Lung (tissue), 12 donors: ENCODE results near the gene SYNPO2. TPM values are rescaled to one million over a fixed set of nuclear protein-coding genes. Genes with fewer than 3 reads are reported as not detected.

Source experiments
- ATAC-seq: fragments of 200-7000 bp; cut with Tn5 transposase; one replicate; pipeline ENCODE4 v1.9.1; 2020; ENCODE audit warnings: moderate number of reproducible peaks; ENCODE audit not compliant: insufficient read depth, low FRiP score
- DNase-seq, 3 donors: peaks; one replicate each; pipeline ENCODE4 v3.0.0-alpha.2; 2013 to 2017
- H3K27ac ChIP-seq, 2 donors: one replicate each; pipeline ENCODE4 v1.5.1; 2013; ENCODE audit warnings: mild to moderate bottlenecking in 2 of 2, moderate library complexity in 2 of 2, control low read depth in 1 of 2, inconsistent platforms in 1 of 2, low read depth in 1 of 2, low read length in 1 of 2
- H3K27me3 ChIP-seq, 3 donors: one replicate each; pipeline ENCODE4 v1.5.1; 2013; ENCODE audit warnings: low read length in 2 of 3; ENCODE audit not compliant: control insufficient read depth in 3 of 3, insufficient read depth in 3 of 3
- H3K36me3 ChIP-seq, 4 donors: one replicate each; pipeline ENCODE4 v1.5.1; 2013; ENCODE audit warnings: low read length in 4 of 4, mild to moderate bottlenecking in 1 of 4, moderate library complexity in 1 of 4; ENCODE audit not compliant: control insufficient read depth in 4 of 4, insufficient read depth in 4 of 4
- H3K4me1 ChIP-seq, 5 donors: one replicate each; pipeline ENCODE4 v1.5.1; 2013; ENCODE audit warnings: low read length in 5 of 5, mild to moderate bottlenecking in 2 of 5, moderate library complexity in 1 of 5; ENCODE audit not compliant: control insufficient read depth in 5 of 5, insufficient read depth in 5 of 5
- H3K4me3 ChIP-seq: one replicate; pipeline ENCODE4 v1.5.1; 2013; ENCODE audit warnings: mild to moderate bottlenecking, control low read depth, moderate library complexity
- H3K9ac ChIP-seq, 2 donors: one replicate each; pipeline ENCODE4 v1.5.1; 2013; ENCODE audit warnings: low read length in 2 of 2, control low read depth in 1 of 2; ENCODE audit not compliant: insufficient read depth in 1 of 2
- H3K9me3 ChIP-seq, 4 donors: one replicate each; pipeline ENCODE4 v1.5.1; 2013; ENCODE audit warnings: low read length in 3 of 4, mild to moderate bottlenecking in 1 of 4, moderate library complexity in 1 of 4; ENCODE audit not compliant: control insufficient read depth in 4 of 4, insufficient read depth in 3 of 4
- WGBS, 2 donors: extraction: QIAGEN DNeasy Blood & Tissue Kit; methylation state at CpG; one replicate each; pipeline ENCODE4 v1.1.7; 2013; 5-methylcytosine and 5-hydroxymethylcytosine counted together
- polyA plus RNA-seq, 2 donors: library from polyadenylated mRNA; stranded (reverse); fragments of 200-250 nt; gene quantifications; one replicate each; pipeline ENCODE4 v1.2.1, GENCODE V29; 2013
- total RNA-seq, 2 donors: library from RNA; depleted of rRNA in 1 of 2; stranded (reverse); fragments of >200 nt in 1 of 2; gene quantifications; one replicate each; pipeline ENCODE4 v1.2.1, GENCODE V29; 2014 to 2021
- TF ChIP-seq, protein P1 (sequence below): IDR thresholded peaks from 2 replicates; pipeline ENCODE4 v1.5.1; 2012; ENCODE audit warnings: mild to moderate bottlenecking; ENCODE audit errors: control extremely low read depth, extremely low read depth
- donor health status: control.
- donor health status: control.
- donor health status: Bipolar disorder and iron deficiency.
- donor health status: healthy.
- donor health status: DM: yes; HTN: yes; CAD: no.

SYNPO2 gene
- total and polyA plus RNA-seq, 4 donors, result 3.5 to 27.6 (median 10.1) TPM

- no peak overlapping the region for H3K4me3 ChIP-seq
- DNase-seq (no peak), ATAC-seq (no peak)
- TF ChIP-seq, protein P1, sequence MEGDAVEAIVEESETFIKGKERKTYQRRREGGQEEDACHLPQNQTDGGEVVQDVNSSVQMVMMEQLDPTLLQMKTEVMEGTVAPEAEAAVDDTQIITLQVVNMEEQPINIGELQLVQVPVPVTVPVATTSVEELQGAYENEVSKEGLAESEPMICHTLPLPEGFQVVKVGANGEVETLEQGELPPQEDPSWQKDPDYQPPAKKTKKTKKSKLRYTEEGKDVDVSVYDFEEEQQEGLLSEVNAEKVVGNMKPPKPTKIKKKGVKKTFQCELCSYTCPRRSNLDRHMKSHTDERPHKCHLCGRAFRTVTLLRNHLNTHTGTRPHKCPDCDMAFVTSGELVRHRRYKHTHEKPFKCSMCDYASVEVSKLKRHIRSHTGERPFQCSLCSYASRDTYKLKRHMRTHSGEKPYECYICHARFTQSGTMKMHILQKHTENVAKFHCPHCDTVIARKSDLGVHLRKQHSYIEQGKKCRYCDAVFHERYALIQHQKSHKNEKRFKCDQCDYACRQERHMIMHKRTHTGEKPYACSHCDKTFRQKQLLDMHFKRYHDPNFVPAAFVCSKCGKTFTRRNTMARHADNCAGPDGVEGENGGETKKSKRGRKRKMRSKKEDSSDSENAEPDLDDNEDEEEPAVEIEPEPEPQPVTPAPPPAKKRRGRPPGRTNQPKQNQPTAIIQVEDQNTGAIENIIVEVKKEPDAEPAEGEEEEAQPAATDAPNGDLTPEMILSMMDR, result no peak
- H3K9me3 ChIP-seq, result no peaks in the 10 kb centered on the region
- no peak overlapping the region for H3K27ac ChIP-seq
- no peak overlapping the region for H3K9ac ChIP-seq
- H3K27me3 ChIP-seq, result no peaks in the 10 kb centered on the region
- WGBS, 2 donors, result 69 to 81% methylated on average over 3 of the region's 3 CpGs
- H3K4me1 ChIP-seq, result peaks cover 0 to 7% (median 2%) of the 10 kb centered on the region in 5 donors
- no peaks in the 10 kb centered on the region for H3K36me3 ChIP-seq
These were observed 198.5 kb downstream of the SYNPO2 start for GRCh38 chr4:119087121-119087520.

- 81 to 94% methylated on average over 5 of the region's 5 CpGs for WGBS, 2 donors
- no peak for ATAC-seq
These were observed 199.0 kb downstream of the SYNPO2 start for GRCh38 chr4:119087656-119088055.

DNA sequence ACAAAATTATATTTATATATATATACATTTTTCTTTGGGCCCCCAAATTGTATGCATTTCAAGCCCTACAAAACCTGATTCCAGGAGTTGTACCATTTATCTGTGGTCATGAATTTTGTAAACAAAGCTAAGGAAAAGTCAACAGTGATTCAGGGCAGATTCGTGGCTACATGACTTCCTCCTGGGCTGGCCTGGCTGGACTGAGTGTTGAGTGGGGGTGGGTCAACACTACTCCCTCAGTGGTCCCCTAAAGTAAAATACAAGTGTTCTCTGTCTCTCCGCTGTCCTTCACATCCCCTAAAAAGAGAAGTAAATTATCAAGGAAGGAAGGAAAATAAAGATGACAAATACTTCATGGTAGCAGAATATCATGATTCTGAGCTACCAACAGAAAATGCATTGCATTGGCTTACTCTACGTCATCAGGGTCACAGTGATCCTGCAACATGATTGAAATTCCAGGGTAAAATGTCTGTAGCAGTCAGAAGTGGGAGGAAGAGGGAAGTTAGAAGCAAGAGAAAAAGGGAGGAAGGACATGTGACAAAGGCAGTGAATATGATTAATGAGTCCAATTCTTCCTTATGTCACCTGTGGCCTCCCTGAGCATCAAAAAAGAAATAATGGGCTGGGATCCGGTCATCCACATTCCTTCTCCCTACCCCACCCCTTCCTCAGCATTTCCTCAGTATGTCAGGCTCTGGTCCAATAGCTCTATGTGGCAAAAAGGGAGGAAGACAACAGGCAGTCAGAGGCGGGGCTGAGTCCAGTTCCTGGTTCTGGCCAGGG, 204.6 kb downstream of the SYNPO2 start:
- Histone ChIP-seq H3K4me3 (no peak overlapping the region), H3K36me3 (no peaks in the 10 kb centered on the region), H3K9me3 (no peaks in the 10 kb centered on the region), H3K9ac (no peak overlapping the region), H3K27ac (no peak overlapping the region), H3K27me3 (no peaks in the 10 kb centered on the region), H3K4me1 (peaks cover 0 to 5% (median 0%) of the 10 kb centered on the region in 5 donors)
- DNase-seq (no peak), ATAC-seq (no peak)
- WGBS, 2 donors, result 54 to 68% methylated on average over 5 of the region's 5 CpGs
- TF ChIP-seq, protein P1, result no peak

More at GRCh38 chr4:119087656-119088055, 199.0 kb downstream of the SYNPO2 start:
- no peaks in the 10 kb centered on the region for H3K27me3 ChIP-seq
- no peak for DNase-seq
- no peaks in the 10 kb centered on the region for H3K9me3 ChIP-seq
- H3K4me1 ChIP-seq, result peaks cover 0 to 7% (median 2%) of the 10 kb centered on the region in 5 donors
- no peak overlapping the region for H3K9ac ChIP-seq
- no peak overlapping the region for H3K4me3 ChIP-seq
- no peak overlapping the region for H3K27ac ChIP-seq
- H3K36me3 ChIP-seq, result no peaks in the 10 kb centered on the region
- TF ChIP-seq, protein P1, result no peak
